AG04449 (cell line): Measurements from ENCODE around the gene ROBO4.

Source experiments
- CTCF ChIA-PET: fragments of 350-600 bp; formaldehyde crosslinking; extraction: SDS; loops from one replicate; lab custom pipeline; 2021; ENCODE audit warnings: antibody characterized with exemption; lab: Yijun Ruan, JAX
- POLR2A ChIA-PET: fragments of 400-600, 350-600 bp; formaldehyde crosslinking; extraction: SDS; loops from one replicate; lab custom pipeline; 2020; ENCODE audit warnings: antibody characterized with exemption, inconsistent platforms; lab: Yijun Ruan, JAX
- DNase-seq: peaks from one replicate; pipeline ENCODE4 v3.0.0-alpha.2; 2010; ENCODE audit warnings: low read depth, low spot score
- H3K4me3 ChIP-seq: 2 replicates; pipeline ENCODE4 v1.5.1; 2011; ENCODE audit warnings: low read depth, mild to moderate bottlenecking, control low read depth, low read length
- CTCF ChIP-seq: IDR thresholded peaks from one replicate; pipeline ENCODE4 v1.5.1; 2011; ENCODE audit warnings: mild to moderate bottlenecking, moderate library complexity, low read length, control low read depth, inconsistent platforms; ENCODE audit not compliant: insufficient read depth; ENCODE audit errors: missing control alignments

ROBO4 gene

GRCh38 chr11:124922831-124923230 is 25.2 kb upstream of the ROBO4 start:
- H3K4me3 ChIP-seq, result no peak overlapping the region
- ChIA-PET POLR2A (no interaction called here), CTCF (interaction anchor here (3.9 kb wide), 1 partner anchor 11 kb away, joined by 14 read pairs; no protein-coding TSS in a partner anchor)
- no peak for DNase-seq
- TF ChIP-seq CTCF, result no peak

DNA sequence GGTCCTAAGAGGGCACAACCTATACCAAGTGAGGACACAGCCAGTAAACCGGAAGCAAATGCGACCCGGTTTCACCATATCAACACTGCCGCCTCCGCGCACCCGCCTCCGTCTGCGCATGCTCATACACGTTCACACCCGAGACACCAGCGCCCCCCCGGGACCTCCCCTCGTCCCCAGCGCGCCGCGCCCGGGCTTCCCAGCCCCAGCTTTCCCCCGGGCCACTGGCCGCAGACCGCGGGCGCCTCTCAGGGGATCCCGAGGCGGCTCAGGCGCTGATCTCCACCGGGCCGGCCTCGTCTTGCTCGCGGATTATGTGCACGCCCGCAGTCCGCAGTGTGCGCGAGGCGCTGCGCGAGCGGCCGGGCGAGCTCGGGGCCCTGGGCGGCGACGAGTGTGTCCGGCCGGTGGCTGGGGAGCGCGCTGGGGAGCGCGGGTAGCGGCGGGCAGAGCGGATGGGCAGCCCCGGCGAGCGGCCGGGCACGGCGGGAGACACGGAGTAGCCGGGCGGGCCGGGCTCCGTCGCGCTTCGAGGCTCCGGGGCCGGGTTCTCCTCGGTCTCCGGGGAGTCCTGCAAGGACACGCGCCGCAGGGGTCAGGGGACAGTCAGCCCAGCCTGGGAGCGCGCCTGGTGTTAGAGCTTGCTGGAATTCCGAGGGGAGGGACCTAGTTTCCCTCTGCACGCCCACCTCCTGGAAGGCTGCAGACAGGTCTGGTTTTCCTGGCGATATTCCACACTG is 23.4 kb upstream of the ROBO4 start:
- no peak for DNase-seq
- CTCF ChIA-PET, result interaction anchor here (1.0 to 2.0 kb wide), 8 partner anchors 10 to 48 kb away, joined by 3 to 8 read pairs (median 4); partner anchors contain the start of gene HEPACAM
- peak overlapping the region; percentile 54 for H3K4me3 ChIP-seq
- POLR2A ChIA-PET, result interaction anchor here (1.3 to 1.8 kb wide), 2 partner anchors 21 to 299 kb away, joined by 5 read pairs; partner anchors contain the start of gene TBRG1
- TF ChIP-seq CTCF, result peak; percentile 5

DNA sequence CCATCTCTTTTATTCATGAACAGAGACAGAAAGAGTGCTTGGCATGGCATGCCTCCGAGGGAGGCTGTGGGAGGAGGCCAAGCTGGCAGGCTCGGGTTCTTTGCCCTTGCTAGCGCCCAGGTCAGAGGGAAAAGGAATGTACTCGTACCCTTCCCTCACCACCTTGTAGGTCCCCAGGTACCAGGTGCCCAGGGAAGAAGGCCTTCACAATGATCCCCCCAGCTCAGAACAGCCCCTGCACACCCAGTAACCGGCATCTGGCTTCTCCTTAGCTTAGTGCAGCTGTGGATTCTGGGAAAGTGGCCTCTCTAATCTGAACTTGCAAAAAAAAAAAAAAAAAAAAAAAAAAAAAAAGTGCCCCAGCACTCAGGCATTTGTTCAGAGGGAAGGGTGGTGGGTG is 22.7 kb upstream of the ROBO4 start:
- POLR2A ChIA-PET, result interaction anchor here (1.3 to 1.8 kb wide), 2 partner anchors 21 to 298 kb away, joined by 5 read pairs; partner anchors contain the start of gene TBRG1
- no peak for DNase-seq
- no peak for TF ChIP-seq CTCF
- CTCF ChIA-PET, result interaction anchor here (1.0 to 2.0 kb wide), 10 partner anchors 10 to 47 kb away, joined by 3 to 8 read pairs (median 4); partner anchors contain the start of gene HEPACAM
- H3K4me3 ChIP-seq, result peak overlapping the region; percentile 54

- POLR2A ChIA-PET, result interaction anchor here (1.3 to 1.8 kb wide), 2 partner anchors 22 to 297 kb away, joined by 5 read pairs; partner anchors contain the start of gene TBRG1
Measured at GRCh38 chr11:124919898-124920297, 22.2 kb upstream of the ROBO4 start.

GRCh38 chr11:124918950-124919349 is 21.3 kb upstream of the ROBO4 start, which contains the start of gene HEPN1:
Gene HEPN1, plus strand, starts transcription at chr11:124919250.
- no peak for TF ChIP-seq CTCF
- ChIA-PET POLR2A (no interaction called here), CTCF (interaction anchor here (1.1 to 3.6 kb wide), 4 partner anchors 18 to 43 kb away, joined by 3 to 15 read pairs (median 5); no protein-coding TSS in a partner anchor)

More at GRCh38 chr11:124919898-124920297, 22.2 kb upstream of the ROBO4 start:
- no peak for DNase-seq
- TF ChIP-seq CTCF, result no peak
- CTCF ChIA-PET, result interaction anchor here (1.0 to 2.6 kb wide), 9 partner anchors 9 to 47 kb away, joined by 3 to 8 read pairs (median 4); partner anchors contain the start of gene HEPACAM
- no peak overlapping the region for H3K4me3 ChIP-seq

More at GRCh38 chr11:124918950-124919349, 21.3 kb upstream of the ROBO4 start, which contains the start of gene HEPN1:
- H3K4me3 ChIP-seq, result no peak within 1 kb of the TSS
- DNase-seq, result no peak
